Measurements from ENCODE around the gene NR5A2. TPM values are rescaled to one million over a fixed set of nuclear protein-coding genes. Genes with fewer than 3 reads are reported as not detected.

NR5A2 gene
- total RNA-seq, 2 donors from 2014 or later: 0.62 to 1.7 TPM

GRCh38 chr1:200053091-200053490 is 25.6 kb downstream of the NR5A2 start:
- Histone ChIP-seq H3K9ac (ENCODE audit: extremely low read depth, low read length, poor library complexity, severe bottlenecking) (no peak overlapping the region), H3K4me1 (ENCODE audit: control insufficient read depth, insufficient read depth, low read length) (no peaks in the 10 kb centered on the region), H3K4me3 (ENCODE audit: low read length) (no peak overlapping the region), H3K27me3 (ENCODE audit: control insufficient read depth, insufficient read depth, low read length, poor library complexity, severe bottlenecking) (no peaks in the 10 kb centered on the region), H3K9me3 (ENCODE audit: control insufficient read depth, low read length) (no peaks in the 10 kb centered on the region), H3K36me3 (ENCODE audit: control insufficient read depth, insufficient read depth, low read length) (no peaks in the 10 kb centered on the region), H3K27ac (ENCODE audit: low read depth, low read length) (no peak overlapping the region)
- H3K4me3 Mint-ChIP-seq: no peak overlapping the region
- DNase-seq: no peak
- H3K9me3 Mint-ChIP-seq: no peaks in the 10 kb centered on the region
- WGBS, 2 experiments (ENCODE audit: insufficient coverage in 1 of 2, insufficient read length in 1 of 2): 92% methylated on average over 2 of the region's 2 CpGs; no CpG with 5 or more reads in 1 of the 2 experiments
- no peaks in the 10 kb centered on the region for H3K36me3 Mint-ChIP-seq (ENCODE audit: low read depth)
- H3K27me3 Mint-ChIP-seq (ENCODE audit: insufficient read depth): no peaks in the 10 kb centered on the region
- peaks cover 24% of the 10 kb centered on the region for H3K4me1 Mint-ChIP-seq
- no peak for TF ChIP-seq CTCF (conservative IDR thresholded peaks at IDR 0.05)
- no peak overlapping the region for H3K27ac Mint-ChIP-seq

GRCh38 chr1:200053646-200054045 is 26.1 kb downstream of the NR5A2 start:
- Histone ChIP-seq H3K27ac (ENCODE audit: low read depth, low read length) (no peak overlapping the region), H3K27me3 (ENCODE audit: control insufficient read depth, insufficient read depth, low read length, poor library complexity, severe bottlenecking) (no peaks in the 10 kb centered on the region), H3K9ac (ENCODE audit: extremely low read depth, low read length, poor library complexity, severe bottlenecking) (no peak overlapping the region), H3K4me1 (ENCODE audit: control insufficient read depth, insufficient read depth, low read length) (no peaks in the 10 kb centered on the region), H3K9me3 (ENCODE audit: control insufficient read depth, low read length) (no peaks in the 10 kb centered on the region), H3K36me3 (ENCODE audit: control insufficient read depth, insufficient read depth, low read length) (no peaks in the 10 kb centered on the region), H3K4me3 (ENCODE audit: low read length) (no peak overlapping the region)
- Mint-ChIP-seq H3K27ac (no peak overlapping the region), H3K36me3 (ENCODE audit: low read depth) (no peaks in the 10 kb centered on the region), H3K4me1 (peaks cover 19% of the 10 kb centered on the region), H3K4me3 (no peak overlapping the region), H3K9me3 (no peaks in the 10 kb centered on the region), H3K27me3 (ENCODE audit: insufficient read depth) (no peaks in the 10 kb centered on the region)
- DNase-seq: no peak
- WGBS, 2 experiments (ENCODE audit: insufficient coverage in 1 of 2, insufficient read length in 1 of 2): 91 to 93% methylated on average over 7 to 8 of the region's 8 CpGs
- TF ChIP-seq CTCF (conservative IDR thresholded peaks at IDR 0.05): no peak

GRCh38 chr1:200058341-200058740 is 30.8 kb downstream of the NR5A2 start:
- Mint-ChIP-seq H3K27me3 (ENCODE audit: insufficient read depth) (no peaks in the 10 kb centered on the region), H3K27ac (no peak overlapping the region), H3K4me3 (no peak overlapping the region), H3K9me3 (no peaks in the 10 kb centered on the region), H3K4me1 (peaks cover 12% of the 10 kb centered on the region), H3K36me3 (ENCODE audit: low read depth) (no peaks in the 10 kb centered on the region)
- Histone ChIP-seq H3K9me3 (ENCODE audit: control insufficient read depth, low read length) (no peaks in the 10 kb centered on the region), H3K9ac (ENCODE audit: extremely low read depth, low read length, poor library complexity, severe bottlenecking) (no peak overlapping the region), H3K4me1 (ENCODE audit: control insufficient read depth, insufficient read depth, low read length) (no peaks in the 10 kb centered on the region), H3K36me3 (ENCODE audit: control insufficient read depth, insufficient read depth, low read length) (no peaks in the 10 kb centered on the region), H3K27ac (ENCODE audit: low read depth, low read length) (no peak overlapping the region), H3K4me3 (ENCODE audit: low read length) (no peak overlapping the region), H3K27me3 (ENCODE audit: control insufficient read depth, insufficient read depth, low read length, poor library complexity, severe bottlenecking) (no peaks in the 10 kb centered on the region)
- DNase-seq: no peak
- WGBS, 2 experiments (ENCODE audit: insufficient coverage in 1 of 2, insufficient read length in 1 of 2): 84 to 95% methylated on average over 13 to 15 of the region's 15 CpGs
- TF ChIP-seq CTCF (conservative IDR thresholded peaks at IDR 0.05): no peak
